Measurements from ENCODE around the gene CALD1.

- TF ChIP-seq POLR2A (IDR thresholded peaks at IDR 0.05) (no peak), CTCF (IDR thresholded peaks at IDR 0.05) (no peak), POLR2AphosphoS5 (IDR thresholded peaks at IDR 0.05) (no peak), EP300 (IDR thresholded peaks at IDR 0.05) (no peak)
Observed at GRCh38 chr7:134957005-134957404, 177.6 kb downstream of the CALD1 start.

Data from upper lobe of left lung (tissue), 4 donors.